Activated CD4-positive, alpha-beta T cell treated with anti-CD3 and anti-CD28 coated beads, Interleukin-2, Interleukin-4, amounts not matched to agents 100 ng/mL and 50 ng/mL, durations not matched to agents 16 hours and 8 hours (primary cell): ENCODE data around the gene SCAPER.

ENCODE experiments used
- DNase-seq: peaks from one replicate; pipeline ENCODE4 v3.0.0-alpha.2; 2020; ENCODE audit warnings: low spot score

SCAPER gene

GRCh38 chr15:76339305-76340197 is 565.6 kb downstream of the SCAPER start:
- no peak for DNase-seq

GRCh38 chr15:76338486-76339304 is 566.4 kb downstream of the SCAPER start:
- DNase-seq: no peak

GRCh38 chr15:76337696-76338485 is 567.2 kb downstream of the SCAPER start:
- DNase-seq: no peak

GRCh38 chr15:76337059-76337695 is 568.0 kb downstream of the SCAPER start:
- no peak for DNase-seq

GRCh38 chr15:76336254-76337058 is 568.7 kb downstream of the SCAPER start, which contains the start of gene ISL2:
Gene ISL2 (plus strand): TSS chr15:76336773. CDS start chr15:76336884, 111 bp downstream.
- DNase-seq: peak; percentile 91

- DNase-seq: no peak
Observed at GRCh38 chr15:76335307-76336253, 569.6 kb downstream of the SCAPER start.

DNA sequence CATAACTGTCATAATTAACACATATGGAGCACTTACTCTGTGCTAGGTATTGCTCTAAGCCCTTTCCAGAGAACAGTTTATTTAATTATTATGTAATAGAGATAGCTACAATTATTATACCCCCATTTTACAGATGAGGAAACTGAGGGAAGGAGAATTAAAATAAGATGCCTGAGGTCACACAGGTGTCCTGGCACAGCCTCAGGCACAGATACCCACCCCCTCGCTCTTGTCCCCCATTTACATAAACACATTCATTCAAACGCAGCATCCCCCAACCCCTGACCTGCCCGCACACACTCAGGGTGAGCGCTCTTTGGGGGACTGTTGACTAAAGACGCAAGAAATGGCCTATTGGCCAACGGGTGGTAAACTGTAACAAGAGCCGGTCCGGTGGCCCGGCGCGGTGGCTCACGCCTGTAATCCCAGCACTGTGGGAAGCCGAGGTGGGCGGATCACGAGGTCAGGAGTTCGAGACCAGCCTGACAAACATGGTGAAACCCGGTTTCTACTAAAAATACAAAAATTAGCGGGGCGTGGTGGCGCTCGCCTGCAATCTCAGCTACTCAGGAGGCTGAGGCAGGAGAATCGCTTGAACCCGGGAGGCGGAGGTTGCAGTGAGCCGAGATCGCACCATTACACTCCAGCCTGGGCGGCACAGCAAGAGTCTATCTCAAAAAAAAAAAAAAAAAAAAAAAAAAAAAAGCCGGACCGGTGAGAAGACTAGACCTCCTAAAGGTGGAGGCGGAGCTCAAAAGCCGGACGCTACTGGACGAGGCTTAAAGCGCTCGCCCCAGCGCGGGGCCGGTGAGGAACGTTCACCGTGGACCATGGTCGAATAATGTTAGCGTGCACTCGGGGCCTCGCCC is 570.5 kb downstream of the SCAPER start:
- DNase-seq: no peak

DNA sequence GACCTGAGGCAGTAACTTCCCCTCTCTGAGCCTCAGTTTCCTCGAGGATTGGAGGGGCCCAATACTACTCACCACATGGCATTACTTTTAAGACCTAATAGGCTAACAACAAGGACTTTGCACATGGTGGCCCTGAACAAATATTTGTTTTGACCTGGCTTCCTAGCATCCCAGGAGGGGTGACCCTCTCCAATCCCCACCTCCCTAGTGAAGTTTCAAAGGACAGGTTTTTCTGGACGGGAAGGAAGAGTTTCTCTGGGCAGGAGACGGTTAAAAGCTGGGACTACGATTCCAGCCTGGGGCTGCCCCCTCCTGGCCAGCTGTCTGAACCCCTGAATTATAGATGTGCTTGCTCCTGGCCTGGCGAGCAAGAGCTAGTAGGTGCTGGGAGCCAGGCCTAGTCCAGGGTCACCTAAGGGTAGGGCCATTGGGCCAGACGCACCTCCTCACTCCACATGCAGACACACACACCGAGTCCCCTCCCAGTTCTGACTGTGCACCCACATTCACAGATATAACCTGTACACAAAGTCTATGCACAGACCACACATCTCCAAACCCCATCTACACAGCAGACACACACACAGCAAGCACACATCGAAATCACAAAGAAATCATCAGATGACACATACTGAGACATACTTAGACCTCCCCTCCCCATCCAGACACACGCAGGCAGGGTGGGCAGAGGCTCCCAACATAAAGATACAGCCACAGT is 571.3 kb downstream of the SCAPER start:
- no peak for DNase-seq

DNA sequence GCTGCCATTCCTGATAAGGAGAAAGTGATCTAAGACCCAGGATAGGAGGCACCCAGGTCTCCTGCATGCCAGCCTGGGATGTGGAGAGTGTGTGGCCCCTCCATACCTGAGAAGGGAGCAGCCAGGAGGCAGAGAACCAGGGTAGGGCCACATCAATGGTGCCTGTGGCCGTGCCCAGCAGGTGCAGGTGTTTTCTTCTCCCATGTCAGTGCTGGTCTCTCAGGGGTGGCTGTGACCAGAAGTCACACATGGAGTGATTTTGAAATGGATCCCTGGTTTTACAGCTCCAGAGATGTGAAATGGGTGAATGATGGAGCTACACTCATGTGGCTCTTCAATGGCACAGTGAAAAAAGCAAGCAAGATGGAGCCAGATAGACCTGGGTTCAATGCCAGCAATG is 571.8 kb downstream of the SCAPER start:
- DNase-seq: no peak

- no peak for DNase-seq
Observed at GRCh38 chr15:76332796-76333195, 572.3 kb downstream of the SCAPER start.

- DNase-seq: no peak
Observed at GRCh38 chr15:76330080-76330680, 575.0 kb downstream of the SCAPER start.

GRCh38 chr15:76328958-76329357 is 576.2 kb downstream of the SCAPER start:
- no peak for DNase-seq

DNA sequence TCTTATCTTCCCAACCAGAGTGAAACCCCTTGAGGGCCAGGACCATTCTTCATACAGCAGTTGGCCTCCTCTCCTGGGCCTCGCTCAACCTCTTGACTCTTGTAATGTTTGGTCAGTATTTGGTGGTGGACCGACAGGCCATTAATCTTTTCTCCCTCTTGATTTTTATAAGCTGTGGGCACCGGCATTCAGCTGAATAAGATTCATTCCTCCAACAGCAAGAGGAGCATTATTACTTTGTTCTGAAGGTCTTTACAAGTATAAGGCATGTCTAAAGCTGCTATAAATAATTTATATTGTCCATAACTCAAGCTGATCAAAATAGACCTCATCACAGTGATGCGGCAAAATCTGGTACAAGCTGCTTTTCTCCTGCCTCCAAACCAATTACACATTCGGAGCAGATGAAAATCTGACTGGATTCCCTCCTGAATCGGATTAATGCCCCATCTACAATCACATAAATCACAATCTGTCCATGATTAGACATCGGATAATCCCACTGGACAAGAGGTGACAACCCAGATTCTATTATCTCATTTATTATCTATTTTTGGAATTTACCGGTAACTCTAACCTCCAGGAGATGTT is 576.9 kb downstream of the SCAPER start:
- DNase-seq: no peak

DNA sequence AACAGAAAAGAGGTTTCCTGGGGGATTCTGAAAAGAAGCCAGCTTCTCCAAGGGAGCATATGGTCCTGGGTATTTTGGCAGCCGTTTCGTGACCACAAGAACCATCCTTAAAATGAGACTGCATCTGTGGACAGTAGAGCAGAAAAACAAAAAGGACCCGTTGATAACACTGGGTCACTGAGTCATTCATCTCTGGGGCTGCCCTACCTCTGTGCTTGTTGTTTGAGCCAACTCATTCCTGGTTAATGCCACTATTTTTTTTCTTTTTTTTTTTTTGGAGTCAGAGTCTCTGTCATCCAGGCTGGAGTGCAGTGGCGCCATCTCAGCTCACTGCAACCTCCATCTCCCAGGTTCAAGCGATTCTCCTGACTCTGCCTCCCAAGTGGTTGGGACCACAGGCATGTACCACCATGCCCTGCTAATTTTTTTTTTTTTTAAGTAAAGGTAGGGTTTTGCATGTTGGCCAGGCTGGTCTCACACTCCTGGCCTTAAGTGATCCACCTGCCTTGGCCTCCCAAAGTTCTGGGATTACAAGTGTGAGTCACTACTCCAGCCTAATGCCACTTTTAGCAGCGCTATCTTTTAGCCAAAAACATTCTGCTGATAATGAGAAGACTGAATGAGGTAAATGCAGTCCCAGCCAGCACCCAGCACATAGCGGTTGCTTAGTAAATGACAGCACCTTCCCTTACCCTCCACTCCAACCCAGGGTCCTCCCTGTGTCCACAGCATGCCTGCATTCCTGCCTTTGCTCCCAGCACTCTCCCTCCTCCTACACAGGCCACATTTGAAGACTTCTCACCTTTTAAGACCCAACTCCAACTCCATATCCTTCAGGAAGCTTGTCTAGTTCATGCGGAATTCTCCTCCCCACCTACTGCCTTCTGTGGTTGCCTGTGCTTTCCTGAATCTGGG is 577.7 kb downstream of the SCAPER start:
- no peak for DNase-seq

- no peak for DNase-seq
Observed at GRCh38 chr15:76325704-76326103, 579.4 kb downstream of the SCAPER start.

DNA sequence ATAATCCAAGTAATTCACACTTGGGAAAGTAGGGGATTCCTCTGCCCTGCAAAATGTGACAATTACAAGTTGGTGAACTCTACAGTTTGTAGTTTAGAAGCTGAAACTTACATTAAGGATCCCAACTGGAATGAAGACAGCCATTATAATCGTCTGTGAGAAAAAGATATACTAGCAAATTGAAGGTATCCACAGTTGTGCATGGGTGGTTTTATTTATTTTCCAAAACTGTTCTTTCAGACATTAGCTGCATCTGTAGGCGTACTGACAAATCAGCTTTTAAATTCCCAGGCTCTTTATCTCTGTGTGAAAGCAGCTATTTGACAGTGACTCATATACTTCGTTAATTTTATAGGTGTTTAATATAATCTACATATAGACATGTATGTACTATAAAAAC is 581.1 kb downstream of the SCAPER start:
- no peak for DNase-seq
